Caco-2 (cell line): ENCODE data around the gene SFSWAP. TPM values are rescaled to one million over a fixed set of nuclear protein-coding genes. Genes with fewer than 3 reads are reported as not detected.

Experiments
- BruUV-seq: library from RNA; stranded (reverse); fragments of 400-500 nt; replicated peaks from 2 replicates; lab custom pipeline; 2021; lab: Mats Ljungman, UMichigan
- CTCF ChIA-PET: fragments of 300-600 bp; sonication (Branson Sonifier 250); formaldehyde crosslinking; loops from one replicate; lab custom pipeline; 2022; ENCODE audit warnings: antibody characterized with exemption; lab: Charles Lee
- POLR2A ChIA-PET: fragments of 300-600 bp; sonication (Branson Sonifier 250); formaldehyde crosslinking; loops from one replicate; lab custom pipeline; 2022; ENCODE audit warnings: antibody characterized with exemption; lab: Charles Lee
- DNase-seq, 2 experiments: peaks; one replicate each; pipeline versions ENCODE4 v3.0.0 to v3.0.0-alpha.2; 2020 to 2022
- H3K27me3 ChIP-seq: replicated peaks from 2 replicates; pipeline ENCODE4 v1.6.0; 2011; ENCODE audit warnings: low read length; ENCODE audit not compliant: control insufficient read depth, insufficient read depth
- H3K36me3 ChIP-seq: 2 replicates; pipeline ENCODE4 v1.5.1; 2011; ENCODE audit warnings: low read length; ENCODE audit not compliant: control insufficient read depth, insufficient read depth
- H3K4me1 ChIP-seq: fragments of 250-450 bp; sonication (Bioruptor Pico); 2 replicates; pipeline ENCODE4 v1.5.1; 2020; ENCODE audit warnings: mild to moderate bottlenecking
- H3K4me3 ChIP-seq: 2 replicates; pipeline ENCODE4 v1.5.1; 2011; ENCODE audit warnings: low read depth, mild to moderate bottlenecking, control low read depth, low read length
- H3K9me3 ChIP-seq: fragments of 250-450 bp; sonication (Bioruptor Pico); 2 replicates; pipeline ENCODE4 v1.5.1; 2020; ENCODE audit warnings: mild to moderate bottlenecking, moderate library complexity
- H3K27ac Mint-ChIP-seq: one replicate; pipeline ENCODE4 v1.8.0; 2022; ENCODE audit warnings: mixed read lengths; ENCODE audit not compliant: unreplicated experiment
- H3K27me3 Mint-ChIP-seq: one replicate; pipeline ENCODE4 v1.8.0; 2022; ENCODE audit warnings: mixed read lengths; ENCODE audit not compliant: insufficient read depth, unreplicated experiment
- H3K36me3 Mint-ChIP-seq: one replicate; pipeline ENCODE4 v1.8.0; 2022; ENCODE audit warnings: mild to moderate bottlenecking, mixed read lengths; ENCODE audit not compliant: insufficient read depth, unreplicated experiment
- H3K4me1 Mint-ChIP-seq: one replicate; pipeline ENCODE4 v1.8.0; 2022; ENCODE audit warnings: low read depth, mixed read lengths; ENCODE audit not compliant: unreplicated experiment
- H3K4me3 Mint-ChIP-seq: one replicate; pipeline ENCODE4 v1.8.0; 2022; ENCODE audit warnings: mild to moderate bottlenecking, moderate library complexity, mixed read lengths; ENCODE audit not compliant: unreplicated experiment
- H3K9me3 Mint-ChIP-seq: one replicate; pipeline ENCODE4 v1.8.0; 2022; ENCODE audit warnings: mixed read lengths; ENCODE audit not compliant: unreplicated experiment
- intact Hi-C: fragments of 100-400 bp; cut with micrococcal nuclease; formaldehyde crosslinking; loops from one replicate; pipeline ENCODE4 v1.10.0; 2022; ENCODE audit not compliant: unreplicated experiment
- total RNA-seq: library from RNA; stranded (reverse); gene quantifications from 2 replicates; pipeline ENCODE4 v1.2.3, GENCODE V29; 2022
- TF ChIP-seq, protein P1 (sequence below), 2 experiments: fragments of 200-600 bp in 1 of 2; IDR thresholded peaks; 1 replicate in 1 of 2; 2 replicates in 1 of 2; pipeline versions ENCODE4 v1.5.1 to v1.8.0; 2011 to 2022; ENCODE audit warnings: antibody characterized with exemption in 1 of 2, control low read depth in 1 of 2, inconsistent platforms in 1 of 2, low read depth in 1 of 2, low read length in 1 of 2, mild to moderate bottlenecking in 1 of 2, moderate library complexity in 1 of 2; ENCODE audit not compliant: insufficient read depth in 1 of 2, severe bottlenecking in 1 of 2, unreplicated experiment in 1 of 2

Gene SFSWAP
- total RNA-seq, 1 experiment from 2014 or later, result 42.3 TPM

DNA sequence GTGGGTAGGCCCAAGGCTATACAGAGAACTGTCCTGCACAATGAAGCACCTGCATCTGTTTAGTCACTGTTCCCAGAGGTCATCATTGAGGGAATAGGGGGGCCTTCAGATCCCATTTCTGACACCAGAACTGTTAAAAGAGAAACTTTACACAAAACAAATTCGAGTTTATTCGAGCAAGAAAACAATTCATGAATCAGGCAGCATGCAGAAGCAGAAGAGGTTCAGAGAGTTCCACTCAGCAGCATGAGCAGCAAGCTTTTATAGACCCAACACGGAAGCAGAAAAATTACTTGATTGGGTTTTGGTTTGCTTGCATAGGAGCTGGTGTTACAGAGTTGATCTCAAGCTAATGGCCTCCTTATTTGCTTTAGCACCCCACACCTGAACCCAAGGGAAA is 1.7 kb upstream of the SFSWAP start:
- Mint-ChIP-seq H3K4me3 (peak overlapping the region; percentile 97), H3K36me3 (peaks cover 11% of the 10 kb centered on the region), H3K9me3 (peaks cover 10% of the 10 kb centered on the region), H3K27ac (peak overlapping the region; percentile 99), H3K4me1 (peaks cover 6% of the 10 kb centered on the region), H3K27me3 (no peaks in the 10 kb centered on the region)
- H3K36me3 ChIP-seq, result no peaks in the 10 kb centered on the region
- intact Hi-C loops, result no loop called here
- TF ChIP-seq, protein P1, sequence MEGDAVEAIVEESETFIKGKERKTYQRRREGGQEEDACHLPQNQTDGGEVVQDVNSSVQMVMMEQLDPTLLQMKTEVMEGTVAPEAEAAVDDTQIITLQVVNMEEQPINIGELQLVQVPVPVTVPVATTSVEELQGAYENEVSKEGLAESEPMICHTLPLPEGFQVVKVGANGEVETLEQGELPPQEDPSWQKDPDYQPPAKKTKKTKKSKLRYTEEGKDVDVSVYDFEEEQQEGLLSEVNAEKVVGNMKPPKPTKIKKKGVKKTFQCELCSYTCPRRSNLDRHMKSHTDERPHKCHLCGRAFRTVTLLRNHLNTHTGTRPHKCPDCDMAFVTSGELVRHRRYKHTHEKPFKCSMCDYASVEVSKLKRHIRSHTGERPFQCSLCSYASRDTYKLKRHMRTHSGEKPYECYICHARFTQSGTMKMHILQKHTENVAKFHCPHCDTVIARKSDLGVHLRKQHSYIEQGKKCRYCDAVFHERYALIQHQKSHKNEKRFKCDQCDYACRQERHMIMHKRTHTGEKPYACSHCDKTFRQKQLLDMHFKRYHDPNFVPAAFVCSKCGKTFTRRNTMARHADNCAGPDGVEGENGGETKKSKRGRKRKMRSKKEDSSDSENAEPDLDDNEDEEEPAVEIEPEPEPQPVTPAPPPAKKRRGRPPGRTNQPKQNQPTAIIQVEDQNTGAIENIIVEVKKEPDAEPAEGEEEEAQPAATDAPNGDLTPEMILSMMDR (IDR thresholded peaks at IDR 0.05; ENCODE audit: insufficient read depth in 1 of 2, low read depth in 1 of 2, low read length in 1 of 2, severe bottlenecking in 1 of 2, unreplicated experiment in 1 of 2), result no peak
- no peaks in the 10 kb centered on the region; the same call in 1 of the 2 replicates for H3K9me3 ChIP-seq
- no TSS peak for BruUV-seq
- ChIA-PET POLR2A (interaction anchor here (0.5 kb wide), 1 partner anchor 721 kb away, joined by 3 read pairs; no protein-coding TSS in a partner anchor), CTCF (no interaction called here)
- H3K4me3 ChIP-seq, result no peak overlapping the region
- H3K27me3 ChIP-seq, result no peaks in the 10 kb centered on the region
- peaks cover 14% of the 10 kb centered on the region for H3K4me1 ChIP-seq
- no peak for DNase-seq

DNA sequence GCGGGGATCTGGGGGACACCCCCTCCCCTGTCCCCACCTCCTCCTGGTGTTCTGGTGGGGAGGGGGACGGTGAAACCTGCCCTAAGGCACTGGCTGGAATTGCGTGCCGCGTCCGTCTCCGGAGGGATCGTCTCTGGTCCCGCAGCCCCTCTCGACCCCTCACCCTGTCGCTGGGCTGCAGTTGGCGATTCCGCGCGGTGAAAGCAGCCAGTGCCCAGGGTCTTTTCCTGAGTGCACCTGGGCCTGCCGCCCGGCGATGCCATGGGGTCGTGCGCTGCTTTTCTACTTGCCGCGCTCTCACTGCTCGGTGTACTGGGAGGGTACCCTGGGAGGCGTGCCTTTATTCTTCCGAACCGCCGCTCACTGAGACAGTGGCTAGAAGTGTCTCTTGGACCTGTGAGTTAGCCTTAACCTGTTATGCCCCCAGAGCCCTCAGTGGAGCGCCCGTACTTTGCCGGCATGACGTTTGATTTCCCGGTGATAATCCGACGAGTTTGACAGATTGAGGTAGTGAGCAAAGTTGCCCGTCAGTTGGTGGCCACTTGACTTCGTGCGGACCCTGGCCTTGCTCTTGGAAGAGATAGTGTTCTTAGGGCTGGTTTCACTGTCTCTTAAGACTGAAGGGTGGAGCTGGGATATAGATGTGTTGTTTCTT is 788 bp downstream of the SFSWAP start:
- no peaks in the 10 kb centered on the region; the same call in 1 of the 2 replicates for H3K36me3 ChIP-seq
- Mint-ChIP-seq H3K4me3 (peak overlapping the region; percentile 97), H3K9me3 (peaks cover 10% of the 10 kb centered on the region), H3K4me1 (peaks cover 6% of the 10 kb centered on the region), H3K36me3 (peaks cover 35% of the 10 kb centered on the region), H3K27me3 (no peaks in the 10 kb centered on the region), H3K27ac (peak overlapping the region; percentile 99)
- no peaks in the 10 kb centered on the region for H3K27me3 ChIP-seq
- TF ChIP-seq, protein P1 (IDR thresholded peaks at IDR 0.05; ENCODE audit: insufficient read depth in 1 of 2, low read depth in 1 of 2, low read length in 1 of 2, severe bottlenecking in 1 of 2, unreplicated experiment in 1 of 2), result no peak
- intact Hi-C loops, result loop anchor here (5.0 kb wide), 1 partner anchor 121 kb away; no protein-coding TSS in a partner anchor
- no TSS peak for BruUV-seq
- CTCF ChIA-PET, result no interaction called here
- peaks cover 14% of the 10 kb centered on the region for H3K4me1 ChIP-seq
- POLR2A ChIA-PET, result no interaction called here
- DNase-seq, result no peak
- H3K4me3 ChIP-seq, result peak overlapping the region; percentile 89
- no peaks in the 10 kb centered on the region for H3K9me3 ChIP-seq

DNA sequence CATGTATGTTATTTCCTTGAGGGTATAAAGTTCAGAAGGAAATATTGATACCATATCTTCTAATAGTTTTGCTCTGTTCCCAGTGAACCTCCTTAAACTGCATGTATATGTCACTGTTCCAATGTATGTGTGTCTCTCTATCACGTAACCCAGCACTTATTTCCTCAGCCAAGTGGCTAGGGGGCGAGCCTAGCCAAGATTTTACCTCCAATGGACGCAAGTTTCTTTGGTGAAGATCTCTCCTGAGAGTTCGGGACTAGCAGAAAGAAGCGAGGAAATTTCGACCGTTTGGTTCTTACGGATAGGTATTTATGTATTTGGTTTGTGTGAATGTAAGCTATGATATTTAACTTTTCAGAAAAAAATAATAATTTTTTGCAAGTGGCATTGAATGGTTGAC is 2.5 kb downstream of the SFSWAP start:
- Mint-ChIP-seq H3K4me3 (peak overlapping the region; percentile 19), H3K4me1 (peaks cover 6% of the 10 kb centered on the region), H3K9me3 (peaks cover 10% of the 10 kb centered on the region), H3K27me3 (no peaks in the 10 kb centered on the region), H3K27ac (no peak overlapping the region), H3K36me3 (peaks cover 48% of the 10 kb centered on the region)
- intact Hi-C loops, result loop anchor here (5.0 kb wide), 1 partner anchor 119 kb away; no protein-coding TSS in a partner anchor
- no peaks in the 10 kb centered on the region; the same call in 1 of the 2 replicates for H3K36me3 ChIP-seq
- no peaks in the 10 kb centered on the region for H3K27me3 ChIP-seq
- DNase-seq, result no peak
- no TSS peak for BruUV-seq
- ChIA-PET CTCF (no interaction called here), POLR2A (no interaction called here)
- no peak overlapping the region for H3K4me3 ChIP-seq
- H3K9me3 ChIP-seq, result no peaks in the 10 kb centered on the region
- peaks cover 14% of the 10 kb centered on the region for H3K4me1 ChIP-seq
- TF ChIP-seq, protein P1 (IDR thresholded peaks at IDR 0.05; ENCODE audit: insufficient read depth in 1 of 2, low read depth in 1 of 2, low read length in 1 of 2, severe bottlenecking in 1 of 2, unreplicated experiment in 1 of 2), result no peak
